Esophagus squamous epithelium (tissue), 5 donors: ENCODE data around the gene ZNF709. TPM values are rescaled to one million over a fixed set of nuclear protein-coding genes. Genes with fewer than 3 reads are reported as not detected.
"Not testable (repeated sequence)": the region's sequence is repeated elsewhere in the genome, so short reads cannot be mapped to it uniquely, and the experiment has no call there.

Experiments used
- DNase-seq: peaks from one replicate; lab custom pipeline; 2025; lab: John Stamatoyannopoulos, UW
- H3K27ac ChIP-seq, 4 donors: fragments of 200-600 bp; sonication (generic); one replicate each; pipeline ENCODE4 v1.5.1; 2016 to 2019; ENCODE audit warnings: mild to moderate bottlenecking in 1 of 4
- H3K27me3 ChIP-seq, 4 donors: fragments of 200-600 bp; sonication (generic); 1 replicate in 3 of 4; 2 replicates in 1 of 4; pipeline versions ENCODE4 v1.5.1 to v1.6.0; 2017 to 2021; ENCODE audit warnings: antibody characterized with exemption in 1 of 4
- H3K36me3 ChIP-seq, 3 donors: fragments of 200-600 bp; sonication (generic); one replicate each; pipeline ENCODE4 v1.5.1; 2016 to 2019
- H3K4me1 ChIP-seq, 3 donors: fragments of 200-600 bp; sonication (generic); one replicate each; pipeline ENCODE4 v1.5.1; 2017 to 2019
- H3K4me3 ChIP-seq, 4 donors: fragments of 200-600 bp; sonication (generic); 1 replicate in 3 of 4; 2 replicates in 1 of 4; pipeline ENCODE4 v1.5.1; 2016 to 2019; ENCODE audit warnings: mild to moderate bottlenecking in 2 of 4, moderate library complexity in 1 of 4
- H3K9me3 ChIP-seq, 3 donors: fragments of 200-600 bp; sonication (generic); one replicate each; pipeline ENCODE4 v1.5.1; 2016 to 2019
- CTCF ChIP-seq, 6 experiments: fragments of 450-650 bp in 4 of 6; fragments of 200-600 bp in 2 of 6; sonication (generic) in 2 of 6; IDR thresholded peaks; one replicate each; pipeline ENCODE4 v1.5.1; 2016 to 2019; ENCODE audit warnings: antibody characterized with exemption in 6 of 6, mild to moderate bottlenecking in 4 of 6, moderate library complexity in 4 of 6
- POLR2A ChIP-seq, 4 donors: fragments of 450-650 bp; IDR thresholded peaks; one replicate each; pipeline ENCODE4 v1.6.1; 2017; ENCODE audit warnings: antibody characterized with exemption in 4 of 4, mild to moderate bottlenecking in 4 of 4, moderate library complexity in 3 of 4
- WGBS, 2 donors: methylation state at CpG; one replicate each; pipeline ENCODE4 v1.1.5; 2018; 5-methylcytosine and 5-hydroxymethylcytosine counted together
- intact Hi-C: fragments of 100-400 bp; cut with DNase I; formaldehyde crosslinking; loops from one replicate; pipeline ENCODE4 v1.15.0; 2022
- total RNA-seq, 4 donors: library from RNA; depleted of rRNA; stranded (reverse); fragments of >200 nt; gene quantifications; one replicate each; pipeline ENCODE4 v1.1.0, GENCODE V29; 2016
- donor health status: DM: yes; HTN: yes; CAD: no.

The ZNF709 gene
- total RNA-seq, 4 donors from 2014 or later, result 0.15 to 2.5 (median 1.6) TPM

- no peak overlapping the region for H3K4me3 ChIP-seq
Measured at GRCh38 chr19:12494260-12494860, 9.7 kb upstream of the ZNF709 start.

GRCh38 chr19:12486265-12486783 lies 1.7 kb upstream of the ZNF709 start:
- whole genome bisulfite sequencing, 2 donors, result 63 to 90% methylated on average over 1 of the region's 1 CpG
- H3K4me1 ChIP-seq, result peaks cover 5 to 29% (median 7%) of the 10 kb centered on the region in 3 donors
- H3K9me3 ChIP-seq, H3K27me3 ChIP-seq, H3K36me3 ChIP-seq, intact Hi-C loops, H3K27ac ChIP-seq, H3K4me3 ChIP-seq, DNase-seq: not testable (repeated sequence)

More at GRCh38 chr19:12494260-12494860, 9.7 kb upstream of the ZNF709 start:
- intact Hi-C loops, result no loop called here
- Histone ChIP-seq H3K9me3 (no peaks in the 10 kb centered on the region), H3K4me1 (peaks cover 0 to 14% (median 3%) of the 10 kb centered on the region in 3 donors), H3K36me3 (no peaks in the 10 kb centered on the region), H3K27me3 (no peaks in the 10 kb centered on the region), H3K27ac (peak overlapping the region in 3 of 4 donors; percentile 72 to 95 (median 94))
- 91 to 92% methylated on average over 3 of the region's 3 CpGs for WGBS, 2 donors
- TF ChIP-seq POLR2A (IDR thresholded peaks at IDR 0.05) (no peak), CTCF (IDR thresholded peaks at IDR 0.05) (no peak)
- no peak for DNase-seq

DNA sequence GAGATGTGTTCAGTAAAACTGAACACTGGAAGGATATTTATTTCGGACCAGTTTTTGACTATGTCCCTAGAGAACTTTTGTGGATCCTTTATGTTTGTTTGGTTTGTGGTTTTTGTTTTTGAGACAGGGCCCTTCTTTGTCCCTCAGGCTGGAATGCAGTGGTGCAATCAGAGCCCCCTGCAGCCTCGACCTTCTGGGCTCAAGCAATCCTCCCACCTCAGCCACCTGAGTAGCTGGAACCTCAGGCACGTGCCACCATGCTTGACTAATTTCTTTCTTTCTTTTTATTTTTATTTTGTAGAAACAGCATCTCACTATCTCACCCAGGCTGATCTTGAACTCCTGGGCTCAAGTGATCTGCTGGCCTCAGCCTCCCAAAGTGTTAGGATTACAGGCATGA lies 955 bp upstream of the ZNF709 start:
- intact Hi-C loops, result no loop called here
- H3K36me3 ChIP-seq, result no peaks in the 10 kb centered on the region
- no peak overlapping the region for H3K27ac ChIP-seq
- DNase-seq, result no peak
- no peak overlapping the region for H3K4me3 ChIP-seq
- peaks cover 5 to 29% (median 7%) of the 10 kb centered on the region in 3 donors for H3K4me1 ChIP-seq
- no peaks in the 10 kb centered on the region for H3K9me3 ChIP-seq
- TF ChIP-seq CTCF (IDR thresholded peaks at IDR 0.05) (no peak), POLR2A (IDR thresholded peaks at IDR 0.05) (no peak)
- H3K27me3 ChIP-seq, result no peaks in the 10 kb centered on the region
- 75 to 82% methylated on average over 3 of the region's 3 CpGs for WGBS, 2 donors

- Histone ChIP-seq H3K36me3 (no peaks in the 10 kb centered on the region), H3K4me3 (peak overlapping the region; percentile 83 to 100 (median 92)), H3K27ac (peak overlapping the region; percentile 72 to 91 (median 86)), H3K4me1 (peaks cover 5 to 29% (median 7%) of the 10 kb centered on the region in 3 donors), H3K27me3 (no peaks in the 10 kb centered on the region), H3K9me3 (no peaks in the 10 kb centered on the region)
- TF ChIP-seq POLR2A (IDR thresholded peaks at IDR 0.05) (no peak), CTCF (IDR thresholded peaks at IDR 0.05) (no peak)
- 6% methylated on average over 7 to 9 of the region's 11 CpGs for WGBS, 2 donors
- no peak for DNase-seq
- intact Hi-C loops, result no loop called here
Measured at GRCh38 chr19:12485052-12485416, 418 bp upstream of the ZNF709 start.

- 0 to 3% methylated on average over 6 to 12 of the region's 13 CpGs for WGBS, 2 donors
- peaks cover 5 to 29% (median 7%) of the 10 kb centered on the region in 3 donors for H3K4me1 ChIP-seq
- H3K27me3 ChIP-seq, result no peaks in the 10 kb centered on the region
- H3K36me3 ChIP-seq, result no peaks in the 10 kb centered on the region
- H3K4me3 ChIP-seq, result peak overlapping the region; percentile 83 to 100 (median 92)
- intact Hi-C loops, result no loop called here
- no peaks in the 10 kb centered on the region for H3K9me3 ChIP-seq
- TF ChIP-seq CTCF (IDR thresholded peaks at IDR 0.05) (no peak), POLR2A (IDR thresholded peaks at IDR 0.05) (no peak)
- H3K27ac ChIP-seq, result peak overlapping the region in 3 of 4 donors; percentile 84 to 91 (median 87)
- no peak for DNase-seq
Measured at GRCh38 chr19:12484011-12484370, 625 bp downstream of the ZNF709 start.
